Esophagus squamous epithelium (tissue), 5 donors: Measurements from ENCODE around the gene KRTAP16-1. TPM values are rescaled to one million over a fixed set of nuclear protein-coding genes. Genes with fewer than 3 reads are reported as not detected.

ENCODE experiments used
- DNase-seq: peaks from one replicate; lab custom pipeline; 2025; lab: John Stamatoyannopoulos, UW
- H3K27ac ChIP-seq, 4 donors: fragments of 200-600 bp; sonication (generic); one replicate each; pipeline ENCODE4 v1.5.1; 2016 to 2019; ENCODE audit warnings: mild to moderate bottlenecking in 1 of 4
- H3K27me3 ChIP-seq, 4 donors: fragments of 200-600 bp; sonication (generic); 1 replicate in 3 of 4; 2 replicates in 1 of 4; pipeline versions ENCODE4 v1.5.1 to v1.6.0; 2017 to 2021; ENCODE audit warnings: antibody characterized with exemption in 1 of 4
- H3K36me3 ChIP-seq, 3 donors: fragments of 200-600 bp; sonication (generic); one replicate each; pipeline ENCODE4 v1.5.1; 2016 to 2019
- H3K4me1 ChIP-seq, 3 donors: fragments of 200-600 bp; sonication (generic); one replicate each; pipeline ENCODE4 v1.5.1; 2017 to 2019
- H3K4me3 ChIP-seq, 4 donors: fragments of 200-600 bp; sonication (generic); 1 replicate in 3 of 4; 2 replicates in 1 of 4; pipeline ENCODE4 v1.5.1; 2016 to 2019; ENCODE audit warnings: mild to moderate bottlenecking in 2 of 4, moderate library complexity in 1 of 4
- H3K9me3 ChIP-seq, 3 donors: fragments of 200-600 bp; sonication (generic); one replicate each; pipeline ENCODE4 v1.5.1; 2016 to 2019
- CTCF ChIP-seq, 6 experiments: fragments of 450-650 bp in 4 of 6; fragments of 200-600 bp in 2 of 6; sonication (generic) in 2 of 6; IDR thresholded peaks; one replicate each; pipeline ENCODE4 v1.5.1; 2016 to 2019; ENCODE audit warnings: antibody characterized with exemption in 6 of 6, mild to moderate bottlenecking in 4 of 6, moderate library complexity in 4 of 6
- POLR2A ChIP-seq, 4 donors: fragments of 450-650 bp; IDR thresholded peaks; one replicate each; pipeline ENCODE4 v1.6.1; 2017; ENCODE audit warnings: antibody characterized with exemption in 4 of 4, mild to moderate bottlenecking in 4 of 4, moderate library complexity in 3 of 4
- WGBS, 2 donors: methylation state at CpG; one replicate each; pipeline ENCODE4 v1.1.5; 2018; 5-methylcytosine and 5-hydroxymethylcytosine counted together
- intact Hi-C: fragments of 100-400 bp; cut with DNase I; formaldehyde crosslinking; loops from one replicate; pipeline ENCODE4 v1.15.0; 2022
- total RNA-seq, 4 donors: library from RNA; depleted of rRNA; stranded (reverse); fragments of >200 nt; gene quantifications; one replicate each; pipeline ENCODE4 v1.1.0, GENCODE V29; 2016
- donor health status: DM: yes; HTN: yes; CAD: no.

Gene KRTAP16-1
- total RNA-seq, 4 donors from 2014 or later = not detected

DNA sequence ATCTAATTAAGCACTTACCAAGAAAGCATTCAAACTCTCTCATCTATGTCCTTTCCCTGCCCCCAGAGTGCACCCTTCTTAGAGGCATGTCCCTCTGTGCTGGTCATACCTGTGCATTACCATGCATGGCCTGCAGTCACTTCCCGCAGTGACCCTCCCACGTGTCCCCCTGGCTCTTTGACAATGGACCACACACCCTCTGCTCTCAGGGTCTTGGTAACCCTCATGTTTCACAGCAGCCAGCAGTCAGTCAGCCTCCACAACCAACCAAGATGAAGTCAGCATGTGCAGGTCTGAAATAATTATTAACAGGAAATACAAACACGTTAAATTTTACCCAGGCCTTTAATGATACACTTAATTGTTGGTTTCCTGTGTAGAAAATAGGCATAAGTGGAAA, 31.4 kb upstream of the KRTAP16-1 start:
- Histone ChIP-seq H3K4me1 (peaks cover 15 to 94% (median 30%) of the 10 kb centered on the region in 3 donors), H3K27ac (peak overlapping the region; percentile 10 to 80 (median 72)), H3K36me3 (no peaks in the 10 kb centered on the region), H3K4me3 (no peak overlapping the region), H3K9me3 (no peaks in the 10 kb centered on the region), H3K27me3 (no peaks in the 10 kb centered on the region)
- TF ChIP-seq CTCF (IDR thresholded peaks at IDR 0.05) (peak in 1 of 6 experiments; percentile 15), POLR2A (IDR thresholded peaks at IDR 0.05) (no peak)
- WGBS, 2 donors = 54 to 66% methylated on average over 3 of the region's 3 CpGs
- intact Hi-C loops = no loop called here
- DNase-seq = no peak

- WGBS, 2 donors = 34 to 51% methylated on average over 2 of the region's 2 CpGs
- Histone ChIP-seq H3K27ac (peak overlapping the region; percentile 67 to 80 (median 72)), H3K27me3 (no peaks in the 10 kb centered on the region), H3K4me3 (no peak overlapping the region), H3K36me3 (no peaks in the 10 kb centered on the region), H3K9me3 (no peaks in the 10 kb centered on the region), H3K4me1 (peaks cover 15 to 95% (median 34%) of the 10 kb centered on the region in 3 donors)
- no peak for DNase-seq
- intact Hi-C loops = no loop called here
- TF ChIP-seq CTCF (IDR thresholded peaks at IDR 0.05) (no peak), POLR2A (IDR thresholded peaks at IDR 0.05) (no peak)
Measured at GRCh38 chr17:41339571-41340172, 30.6 kb upstream of the KRTAP16-1 start.

GRCh38 chr17:41338961-41339485, 29.9 kb upstream of the KRTAP16-1 start:
- Histone ChIP-seq H3K4me1 (peaks cover 15 to 93% (median 34%) of the 10 kb centered on the region in 3 donors), H3K9me3 (no peaks in the 10 kb centered on the region), H3K36me3 (no peaks in the 10 kb centered on the region), H3K27me3 (no peaks in the 10 kb centered on the region), H3K27ac (peak overlapping the region; percentile 67 to 80 (median 72)), H3K4me3 (no peak overlapping the region)
- WGBS, 2 donors = 16 to 18% methylated on average over 5 of the region's 5 CpGs
- no peak for DNase-seq
- intact Hi-C loops = no loop called here
- TF ChIP-seq POLR2A (IDR thresholded peaks at IDR 0.05) (no peak), CTCF (IDR thresholded peaks at IDR 0.05) (no peak)

DNA sequence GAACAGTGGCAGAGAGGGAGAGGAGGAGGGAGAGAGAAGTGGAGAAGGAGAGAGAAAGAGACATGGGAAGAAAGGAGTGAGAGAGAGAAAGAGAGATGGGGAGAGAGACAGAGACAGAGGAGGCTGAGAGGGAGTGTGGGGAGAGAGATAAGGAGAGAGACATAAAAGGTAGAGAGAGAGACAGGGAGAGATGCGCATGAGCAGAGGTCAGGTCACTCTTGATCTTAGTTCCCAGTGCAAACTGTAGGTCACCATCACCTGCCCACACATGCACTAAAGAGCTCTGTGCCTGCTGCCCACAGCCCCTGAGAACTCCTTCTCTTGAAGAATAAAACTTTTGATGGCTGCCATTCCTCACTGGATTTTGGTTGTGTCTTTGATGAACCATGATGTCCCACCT, 26.6 kb upstream of the KRTAP16-1 start:
- no peak for TF ChIP-seq CTCF (IDR thresholded peaks at IDR 0.05)
- no peak for TF ChIP-seq POLR2A (IDR thresholded peaks at IDR 0.05)
- intact Hi-C loops = no loop called here
- H3K4me1 ChIP-seq = peaks cover 15 to 60% (median 21%) of the 10 kb centered on the region in 3 donors
- WGBS, 2 donors = 100% methylated on average over 1 of the region's 1 CpG
- no peak overlapping the region for H3K27ac ChIP-seq
- H3K4me3 ChIP-seq = no peak overlapping the region
- H3K36me3 ChIP-seq = no peaks in the 10 kb centered on the region
- DNase-seq = no peak
- no peaks in the 10 kb centered on the region for H3K9me3 ChIP-seq
- no peaks in the 10 kb centered on the region for H3K27me3 ChIP-seq
